Activated naive CD4-positive, alpha-beta T cell treated with anti-CD3 and anti-CD28 coated beads, Interleukin-2, amount 50 U/mL, for 24 hours (primary cell): Measurements from ENCODE around the gene NLRP1.
"Not testable (repeated sequence)": the region's sequence is repeated elsewhere in the genome, so short reads cannot be mapped to it uniquely, and the experiment has no call there.

ENCODE experiments used
- H3K27ac Mint-ChIP-seq: one replicate; pipeline ENCODE4 v1.8.0; 2021; ENCODE audit warnings: mild to moderate bottlenecking, mixed read lengths
- H3K27me3 Mint-ChIP-seq: one replicate; pipeline ENCODE4 v1.8.0; 2021; ENCODE audit warnings: mixed read lengths
- H3K36me3 Mint-ChIP-seq: one replicate; pipeline ENCODE4 v1.8.0; 2021; ENCODE audit warnings: mixed read lengths
- H3K4me1 Mint-ChIP-seq: one replicate; pipeline ENCODE4 v1.8.0; 2021; ENCODE audit warnings: mixed read lengths
- H3K4me3 Mint-ChIP-seq: one replicate; pipeline ENCODE4 v1.8.0; 2021; ENCODE audit warnings: mild to moderate bottlenecking, mixed read lengths
- H3K9me3 Mint-ChIP-seq: one replicate; pipeline ENCODE4 v1.8.0; 2021; ENCODE audit warnings: mixed read lengths

NLRP1 gene

DNA sequence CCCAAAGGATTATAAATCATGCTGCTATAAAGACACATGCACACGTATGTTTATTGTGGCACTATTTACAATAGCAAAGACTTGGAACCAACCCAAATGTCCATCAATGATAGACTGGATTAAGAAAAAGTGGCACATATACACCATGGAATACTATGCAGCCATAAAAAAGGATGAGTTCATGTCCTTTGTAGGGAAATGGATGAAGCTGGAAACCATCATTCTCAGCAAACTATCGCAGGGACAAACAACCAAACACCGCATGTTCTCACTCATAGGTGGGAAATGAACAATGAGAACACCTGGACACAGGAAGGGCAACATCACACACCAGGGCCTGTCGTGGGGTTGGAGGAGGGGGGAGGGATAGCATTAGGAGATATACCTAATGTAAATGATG, 5.5 kb downstream of the NLRP1 start:
- peaks cover 85% of the 10 kb centered on the region for H3K4me1 Mint-ChIP-seq

DNA sequence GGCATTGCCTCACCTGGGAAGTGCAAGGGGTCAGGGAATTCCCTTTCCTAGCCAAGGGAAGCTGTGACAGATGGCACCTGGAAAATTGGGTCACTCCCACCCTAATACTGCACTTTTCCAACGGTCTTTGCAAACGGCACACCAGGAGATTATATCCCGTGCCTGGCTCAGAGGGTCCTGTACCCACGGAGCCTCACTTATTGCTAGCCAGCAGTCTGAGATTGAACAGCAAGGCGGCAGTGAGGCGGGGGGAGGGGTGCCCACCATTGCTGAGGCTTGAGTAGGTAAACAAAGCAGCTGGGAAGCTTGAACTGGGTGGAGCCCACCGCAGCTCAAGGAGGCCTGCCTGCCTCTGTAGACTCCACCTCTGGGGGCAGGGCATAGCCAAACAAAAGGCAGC, 11.3 kb downstream of the NLRP1 start:
- Mint-ChIP-seq H3K4me1 (peaks cover 80% of the 10 kb centered on the region), H3K36me3 (peaks cover 62% of the 10 kb centered on the region)
- not testable (repeated sequence) for H3K4me3 Mint-ChIP-seq, H3K27me3 Mint-ChIP-seq, H3K9me3 Mint-ChIP-seq, H3K27ac Mint-ChIP-seq

More for the DNA sequence above, 5.5 kb downstream of the NLRP1 start:
- H3K27me3 Mint-ChIP-seq, H3K9me3 Mint-ChIP-seq, H3K4me3 Mint-ChIP-seq, H3K27ac Mint-ChIP-seq: not testable (repeated sequence)
- peaks cover 53% of the 10 kb centered on the region for H3K36me3 Mint-ChIP-seq

DNA sequence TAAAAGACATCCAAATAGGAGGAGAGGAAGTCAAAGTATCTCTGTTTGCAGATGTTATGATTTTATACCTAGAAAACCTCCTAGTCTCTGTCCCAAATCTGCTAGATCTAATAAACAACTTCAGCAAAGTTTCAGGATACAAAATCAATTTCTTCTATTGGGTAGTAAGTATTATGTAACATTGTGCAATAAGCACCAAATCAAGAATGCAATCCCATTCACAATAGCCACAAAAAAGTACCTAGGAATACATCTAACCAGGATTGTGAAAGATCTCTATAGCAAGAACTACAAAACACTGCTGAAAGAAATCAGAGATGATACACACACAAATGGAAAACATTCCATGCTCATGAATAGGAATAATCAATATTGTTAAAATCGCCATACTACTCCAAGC, 13.0 kb downstream of the NLRP1 start:
- H3K36me3 Mint-ChIP-seq = peaks cover 65% of the 10 kb centered on the region
- H3K27ac Mint-ChIP-seq = no peak overlapping the region

DNA sequence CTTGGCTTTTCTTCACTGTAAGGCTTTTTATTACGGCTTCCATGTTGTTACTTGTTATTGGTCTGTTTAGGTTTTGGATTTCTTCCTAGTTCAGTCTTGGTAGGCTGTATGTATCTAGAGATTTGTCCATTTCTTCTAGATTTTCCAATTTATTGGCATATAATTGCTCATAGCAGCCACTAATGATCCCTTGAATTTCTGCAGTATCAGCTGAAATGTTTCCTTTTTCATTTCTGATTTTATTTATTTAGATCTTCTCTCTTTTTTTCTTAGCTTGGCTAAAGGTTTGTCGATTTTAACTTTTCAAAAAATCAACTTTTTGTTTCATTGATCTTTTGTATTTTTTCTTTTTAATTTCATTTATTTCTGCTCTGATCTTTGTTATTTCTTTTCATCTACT, 18.5 kb downstream of the NLRP1 start:
- peak overlapping the region; percentile 42 for H3K27ac Mint-ChIP-seq
- H3K9me3 Mint-ChIP-seq = no peaks in the 10 kb centered on the region
- peaks cover 73% of the 10 kb centered on the region for H3K4me1 Mint-ChIP-seq
- H3K4me3 Mint-ChIP-seq = no peak overlapping the region
- no peaks in the 10 kb centered on the region for H3K27me3 Mint-ChIP-seq
- peaks cover 37% of the 10 kb centered on the region for H3K36me3 Mint-ChIP-seq

More for the DNA sequence above, 13.0 kb downstream of the NLRP1 start:
- no peaks in the 10 kb centered on the region for H3K27me3 Mint-ChIP-seq
- H3K4me3 Mint-ChIP-seq = no peak overlapping the region
- peaks cover 79% of the 10 kb centered on the region for H3K4me1 Mint-ChIP-seq
- no peaks in the 10 kb centered on the region for H3K9me3 Mint-ChIP-seq

DNA sequence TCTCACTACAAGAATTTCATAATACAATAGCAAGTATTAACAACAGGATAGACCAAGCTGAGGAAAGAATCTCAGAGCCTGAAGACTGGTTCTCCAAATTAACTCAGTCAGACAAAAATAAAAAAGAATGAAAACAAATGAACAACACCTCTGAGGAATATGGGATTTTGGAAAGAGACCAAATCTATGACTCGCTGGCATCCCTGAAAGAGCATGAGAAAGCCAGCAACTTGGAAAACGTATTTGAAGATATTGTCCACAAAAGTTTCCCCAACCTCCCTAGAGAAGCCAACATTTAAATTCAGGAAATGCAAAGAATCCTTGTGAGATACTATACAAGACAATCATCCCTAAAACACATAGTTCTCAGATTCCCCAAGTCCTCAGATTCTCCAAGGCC, 20.9 kb downstream of the NLRP1 start:
- H3K9me3 Mint-ChIP-seq = no peaks in the 10 kb centered on the region
- no peak overlapping the region for H3K4me3 Mint-ChIP-seq
- peaks cover 23% of the 10 kb centered on the region for H3K36me3 Mint-ChIP-seq
- H3K4me1 Mint-ChIP-seq = peaks cover 50% of the 10 kb centered on the region
- no peaks in the 10 kb centered on the region for H3K27me3 Mint-ChIP-seq
- peak overlapping the region; percentile 94 for H3K27ac Mint-ChIP-seq

DNA sequence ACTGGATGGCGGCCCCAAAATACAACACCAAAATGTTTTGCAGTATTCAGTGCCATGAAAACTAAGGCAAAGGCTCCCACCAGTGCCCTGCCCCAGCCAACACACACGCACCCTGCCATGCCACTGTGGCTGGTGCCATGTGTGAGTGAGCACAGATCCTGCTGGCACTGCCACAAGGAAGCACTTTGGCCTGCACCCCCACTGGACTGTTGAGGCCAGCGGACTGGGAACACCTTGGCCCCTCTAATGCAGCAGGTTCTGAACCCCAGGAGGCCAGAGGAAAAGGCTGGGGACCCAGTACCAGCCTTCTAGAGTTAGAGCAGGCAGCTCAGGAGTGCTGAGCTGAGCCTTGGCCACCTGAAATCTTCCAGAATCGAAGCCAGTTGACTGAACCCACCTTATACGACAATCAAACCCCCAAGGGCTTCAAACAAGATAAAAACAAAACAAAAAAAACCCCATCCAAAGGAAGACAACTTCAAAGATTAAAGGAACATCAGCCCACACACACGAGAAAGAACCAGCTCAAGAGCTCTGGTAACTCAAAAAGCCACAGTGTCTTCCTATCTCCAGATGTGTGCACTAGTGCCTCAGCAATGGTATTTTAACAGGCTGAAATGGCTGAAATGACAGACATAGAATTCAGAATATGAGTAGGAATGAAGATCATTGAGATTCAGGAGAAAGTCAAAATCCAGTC, 21.5 kb downstream of the NLRP1 start:
- H3K4me3 Mint-ChIP-seq = no peak overlapping the region
- H3K27ac Mint-ChIP-seq = peak overlapping the region; percentile 94
- peaks cover 47% of the 10 kb centered on the region for H3K4me1 Mint-ChIP-seq
- no peaks in the 10 kb centered on the region for H3K9me3 Mint-ChIP-seq
- peaks cover 17% of the 10 kb centered on the region for H3K36me3 Mint-ChIP-seq
- H3K27me3 Mint-ChIP-seq = no peaks in the 10 kb centered on the region

DNA sequence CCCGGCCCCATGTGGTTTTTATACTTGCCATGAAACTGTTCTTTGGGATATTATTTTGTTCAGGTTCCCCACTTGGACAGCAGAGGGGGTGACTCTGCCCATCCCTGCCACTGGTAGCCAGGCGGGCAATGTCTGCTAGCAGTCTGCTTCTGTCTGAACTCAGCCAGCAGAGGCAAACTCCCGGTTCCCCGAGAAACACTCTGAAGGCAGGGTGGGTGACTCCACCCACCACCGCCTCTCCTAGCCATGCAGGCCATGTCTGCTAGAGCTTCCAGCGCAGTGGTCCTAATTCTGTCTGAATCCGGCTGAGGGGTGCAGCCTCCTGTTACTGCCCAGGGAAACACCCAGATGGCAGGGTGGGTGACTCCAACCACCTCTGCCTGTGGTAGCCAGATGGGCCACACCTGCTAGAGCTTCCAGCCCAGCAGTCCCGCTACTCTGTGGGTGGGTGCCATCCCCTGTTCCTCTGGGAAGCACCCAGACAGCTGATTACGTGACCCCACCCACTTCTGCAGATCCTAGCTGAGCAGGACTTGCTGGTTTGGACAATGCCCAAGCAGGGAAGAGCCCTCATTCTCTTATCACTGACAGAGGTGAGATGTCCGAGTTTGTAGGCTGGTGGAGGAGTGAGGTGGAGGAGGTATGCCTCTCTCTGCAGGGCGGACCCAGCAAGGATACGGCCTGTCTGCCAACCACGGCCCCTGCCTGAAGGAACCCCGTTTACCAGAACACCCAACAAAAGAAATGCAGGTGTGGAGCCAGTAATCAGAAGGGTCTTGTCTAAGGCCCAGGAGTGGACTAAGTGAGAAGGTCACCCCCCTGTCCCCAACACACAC, 22.4 kb downstream of the NLRP1 start:
- peaks cover 17% of the 10 kb centered on the region for H3K36me3 Mint-ChIP-seq
- H3K27ac Mint-ChIP-seq = no peak overlapping the region
- H3K4me3 Mint-ChIP-seq = no peak overlapping the region
- no peaks in the 10 kb centered on the region for H3K9me3 Mint-ChIP-seq
- peaks cover 46% of the 10 kb centered on the region for H3K4me1 Mint-ChIP-seq
- H3K27me3 Mint-ChIP-seq = no peaks in the 10 kb centered on the region

DNA sequence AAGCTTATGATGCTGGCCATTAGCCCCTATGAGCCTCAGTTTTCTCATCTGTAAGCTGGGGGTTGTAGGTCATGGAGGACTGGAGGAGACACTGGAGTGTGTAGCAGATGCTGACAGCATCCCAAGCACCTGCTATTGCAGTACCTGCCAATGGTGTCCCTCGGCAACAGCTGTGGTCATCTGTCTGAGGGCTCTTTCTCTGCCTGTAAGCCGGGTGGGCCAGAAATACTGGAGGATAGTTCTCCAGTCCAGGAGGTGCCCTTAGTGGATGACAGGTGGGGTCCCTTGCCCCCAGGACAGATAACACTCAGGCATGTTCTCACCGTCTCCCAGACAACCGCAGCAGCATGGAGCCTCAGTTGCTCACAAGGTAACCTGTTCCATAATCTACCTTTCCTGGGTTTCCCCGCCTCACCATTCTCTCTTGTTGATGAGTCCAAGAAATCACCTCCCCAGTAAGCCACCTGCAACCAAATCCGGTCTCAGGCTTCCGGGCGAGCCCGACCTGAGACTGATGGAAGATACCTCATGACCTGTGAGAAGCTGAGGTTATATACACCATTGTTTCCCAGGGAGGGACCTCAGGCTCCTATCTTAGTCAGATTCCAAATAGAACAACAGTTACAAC, 23.8 kb downstream of the NLRP1 start:
- Mint-ChIP-seq H3K4me3 (no peak overlapping the region), H3K27ac (no peak overlapping the region), H3K27me3 (no peaks in the 10 kb centered on the region), H3K36me3 (peaks cover 13% of the 10 kb centered on the region), H3K4me1 (peaks cover 34% of the 10 kb centered on the region), H3K9me3 (no peaks in the 10 kb centered on the region)

DNA sequence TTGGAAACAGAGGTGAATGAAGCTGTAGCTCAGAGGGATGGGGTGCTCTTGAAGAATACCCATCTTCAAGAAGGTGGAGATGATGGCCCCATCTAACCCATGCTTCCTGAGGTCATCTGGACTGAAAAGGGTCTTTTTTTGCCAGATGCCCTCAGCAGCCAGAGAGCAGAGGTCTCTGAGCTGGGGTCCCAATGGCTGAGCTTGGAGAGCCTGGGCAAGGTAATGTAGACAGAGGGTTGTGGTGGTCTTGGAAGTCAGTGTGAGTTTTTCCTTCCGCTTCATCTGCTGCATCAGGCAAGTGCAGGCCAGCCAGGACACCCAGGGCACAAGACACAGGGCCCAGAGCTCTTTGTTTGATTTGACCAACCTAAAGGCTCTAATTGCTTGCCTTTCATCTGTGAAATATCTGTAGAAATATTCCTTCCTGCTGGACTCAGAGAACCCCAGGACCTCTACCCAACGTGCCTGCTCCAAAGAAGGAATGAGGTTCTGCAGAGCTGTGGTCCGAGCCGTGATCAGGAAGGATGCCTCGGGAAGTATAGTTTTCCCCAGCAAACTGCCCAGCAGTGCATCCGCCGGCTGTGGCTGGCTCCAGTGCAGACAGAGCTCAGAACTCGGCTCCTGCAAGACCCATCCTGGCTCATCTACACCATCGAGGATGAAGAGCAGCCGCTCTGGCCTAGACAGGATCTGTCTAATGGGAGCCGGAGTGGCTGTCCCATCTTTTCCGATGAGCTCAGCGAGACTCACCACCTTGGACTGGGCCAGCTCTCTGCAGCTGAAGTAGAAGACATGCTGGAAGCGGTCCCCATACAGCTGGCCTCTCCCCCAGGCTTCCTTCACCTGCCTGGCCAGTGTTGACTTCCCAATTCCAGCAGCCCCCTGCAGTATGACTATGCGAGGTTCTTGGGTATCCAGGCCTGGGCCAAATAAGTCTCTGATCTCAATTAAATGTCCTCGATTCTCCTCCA, 25.2 kb downstream of the NLRP1 start:
- Mint-ChIP-seq H3K4me1 (peaks cover 31% of the 10 kb centered on the region), H3K27me3 (no peaks in the 10 kb centered on the region), H3K9me3 (no peaks in the 10 kb centered on the region), H3K36me3 (peaks cover 14% of the 10 kb centered on the region), H3K27ac (no peak overlapping the region), H3K4me3 (no peak overlapping the region)

DNA sequence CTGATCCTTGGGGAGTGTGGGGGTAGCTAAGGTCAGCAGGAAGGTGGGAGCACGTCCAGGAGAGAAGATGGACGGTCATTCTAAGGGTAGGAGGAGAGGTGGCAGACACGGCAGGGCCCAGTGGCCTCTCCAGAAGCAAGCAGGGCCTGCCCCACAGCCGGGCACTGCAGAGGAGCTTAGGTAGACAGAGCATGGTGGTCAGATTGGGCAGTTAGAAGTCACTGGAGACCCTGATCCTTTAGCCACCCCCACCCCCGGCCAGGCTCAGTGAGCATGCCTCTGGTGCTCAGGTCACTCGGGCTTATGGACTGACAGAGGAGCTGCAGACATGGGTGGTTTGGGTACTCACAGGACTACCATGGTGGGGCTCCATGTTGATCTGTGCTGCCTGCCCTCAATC, 26.3 kb downstream of the NLRP1 start:
- no peaks in the 10 kb centered on the region for H3K27me3 Mint-ChIP-seq
- peak overlapping the region; percentile 6 for H3K27ac Mint-ChIP-seq
- peaks cover 26% of the 10 kb centered on the region for H3K4me1 Mint-ChIP-seq
- H3K4me3 Mint-ChIP-seq = no peak overlapping the region
- no peaks in the 10 kb centered on the region for H3K9me3 Mint-ChIP-seq
- peaks cover 17% of the 10 kb centered on the region for H3K36me3 Mint-ChIP-seq

DNA sequence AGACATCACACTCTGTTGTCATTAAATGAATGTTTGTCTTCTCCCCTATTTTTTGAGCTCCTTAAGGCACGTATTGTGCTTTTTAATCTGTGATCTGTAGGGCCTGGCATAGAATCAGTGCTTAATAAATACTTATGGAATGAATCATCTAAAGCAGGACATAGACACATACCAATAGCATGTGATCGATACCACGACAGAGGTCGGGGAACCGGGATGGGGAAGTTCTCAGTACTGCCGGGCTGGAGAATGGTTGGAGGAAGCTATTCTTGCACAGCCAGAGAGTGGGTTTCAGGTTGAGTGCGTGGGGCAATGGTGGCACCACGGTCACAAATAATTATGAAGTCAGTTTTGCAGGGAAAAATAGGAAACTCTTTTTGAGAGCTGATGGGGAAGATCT, 26.8 kb downstream of the NLRP1 start:
- H3K36me3 Mint-ChIP-seq = peaks cover 22% of the 10 kb centered on the region
- peak overlapping the region; percentile 6 for H3K27ac Mint-ChIP-seq
- no peaks in the 10 kb centered on the region for H3K27me3 Mint-ChIP-seq
- no peaks in the 10 kb centered on the region for H3K9me3 Mint-ChIP-seq
- peaks cover 26% of the 10 kb centered on the region for H3K4me1 Mint-ChIP-seq
- H3K4me3 Mint-ChIP-seq = no peak overlapping the region

DNA sequence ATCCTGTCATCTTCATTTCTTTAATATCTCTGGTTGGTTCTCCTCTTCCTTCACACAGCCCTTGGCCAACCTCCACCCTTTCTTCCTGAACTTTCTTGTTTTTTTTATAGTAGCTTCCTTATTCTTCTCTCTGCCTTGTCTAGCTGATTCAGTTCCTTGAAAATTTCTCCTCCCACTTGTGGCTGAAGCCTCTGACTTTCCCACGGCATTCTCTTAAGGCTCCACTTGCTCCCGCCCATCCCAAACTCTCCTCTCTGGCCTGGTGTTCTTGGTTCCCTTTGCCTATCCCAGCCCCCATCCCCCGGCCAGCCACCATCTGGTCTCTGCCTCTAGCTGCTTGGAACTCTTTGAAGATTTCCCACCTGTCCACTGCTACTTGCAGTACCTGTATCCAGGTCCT, 29.1 kb downstream of the NLRP1 start:
- Mint-ChIP-seq H3K27ac (peak overlapping the region; percentile 72), H3K4me3 (no peak overlapping the region), H3K4me1 (peaks cover 34% of the 10 kb centered on the region), H3K36me3 (peaks cover 35% of the 10 kb centered on the region), H3K9me3 (no peaks in the 10 kb centered on the region), H3K27me3 (no peaks in the 10 kb centered on the region)

DNA sequence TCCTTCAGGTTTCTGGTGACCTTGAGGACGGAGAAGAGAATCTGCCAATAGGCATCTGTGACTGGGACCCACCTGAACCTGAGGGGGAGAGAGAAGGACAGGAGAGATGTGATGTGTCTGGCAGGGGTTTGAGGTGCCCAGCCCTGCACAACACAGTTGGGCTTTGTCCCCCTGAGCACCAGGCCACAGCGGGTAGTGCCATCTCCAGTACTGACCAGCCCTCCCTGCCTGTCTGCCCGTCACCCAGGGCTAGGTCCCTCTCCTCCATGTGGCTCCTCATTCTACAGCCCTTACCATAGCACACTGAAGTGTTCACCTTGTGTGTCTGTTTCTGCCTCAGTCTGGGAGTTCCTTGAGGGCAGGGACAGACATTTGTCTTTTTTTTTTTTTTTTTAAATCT, 30.8 kb downstream of the NLRP1 start:
- H3K9me3 Mint-ChIP-seq = no peaks in the 10 kb centered on the region
- peaks cover 41% of the 10 kb centered on the region for H3K36me3 Mint-ChIP-seq
- no peak overlapping the region for H3K4me3 Mint-ChIP-seq
- peaks cover 38% of the 10 kb centered on the region for H3K4me1 Mint-ChIP-seq
- no peak overlapping the region for H3K27ac Mint-ChIP-seq
- H3K27me3 Mint-ChIP-seq = no peaks in the 10 kb centered on the region

DNA sequence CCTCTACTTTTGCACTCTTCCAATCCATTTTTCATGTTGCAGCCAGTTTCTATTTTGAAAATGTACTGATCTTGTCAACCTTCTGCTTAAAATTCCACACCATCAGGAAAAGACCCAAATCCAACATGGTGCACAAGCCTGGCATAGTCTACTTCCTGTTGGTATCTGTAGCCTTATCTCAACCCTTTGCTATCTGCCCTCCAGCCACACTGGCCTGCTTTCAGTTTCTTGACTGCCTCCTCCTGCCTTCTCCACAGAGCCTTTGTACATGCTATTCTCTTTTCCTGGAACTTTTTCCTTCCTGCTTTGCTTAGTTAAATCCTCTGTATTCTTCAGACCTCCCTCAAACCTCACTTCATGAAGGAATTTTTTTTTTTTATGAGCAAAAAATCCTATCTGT, 31.5 kb downstream of the NLRP1 start:
- peaks cover 47% of the 10 kb centered on the region for H3K36me3 Mint-ChIP-seq
- peaks cover 43% of the 10 kb centered on the region for H3K4me1 Mint-ChIP-seq
- H3K27me3 Mint-ChIP-seq = no peaks in the 10 kb centered on the region
- no peak overlapping the region for H3K27ac Mint-ChIP-seq
- no peak overlapping the region for H3K4me3 Mint-ChIP-seq
- no peaks in the 10 kb centered on the region for H3K9me3 Mint-ChIP-seq
